Non-pigmented ciliary epithelial cell (primary cell): ENCODE data around the gene SEMA5B.

ENCODE experiments used
- DNase-seq: peaks from one replicate; pipeline ENCODE4 v3.0.0-alpha.2; 2010; ENCODE audit warnings: low read depth

Gene SEMA5B

DNA sequence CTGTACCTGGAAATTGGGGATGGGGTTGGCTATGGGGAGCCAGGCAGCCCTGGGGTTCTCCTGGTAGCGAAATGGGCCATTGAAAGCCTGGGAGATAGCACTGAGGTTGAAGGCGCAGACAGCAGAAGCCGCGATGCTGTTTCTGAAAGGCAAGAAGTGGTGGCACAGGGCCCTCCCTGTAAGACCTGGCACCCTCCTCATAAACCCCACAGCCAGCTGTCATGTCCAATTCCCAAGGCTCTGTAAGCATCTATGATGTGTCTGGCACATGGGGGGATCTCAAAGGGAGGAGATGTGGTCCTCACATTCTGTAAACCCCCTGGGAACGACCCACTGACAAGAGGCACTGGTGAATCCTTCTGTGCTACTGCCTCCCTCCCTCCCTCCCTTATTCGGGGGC, 104.0 kb downstream of the SEMA5B start:
- no peak for DNase-seq

DNA sequence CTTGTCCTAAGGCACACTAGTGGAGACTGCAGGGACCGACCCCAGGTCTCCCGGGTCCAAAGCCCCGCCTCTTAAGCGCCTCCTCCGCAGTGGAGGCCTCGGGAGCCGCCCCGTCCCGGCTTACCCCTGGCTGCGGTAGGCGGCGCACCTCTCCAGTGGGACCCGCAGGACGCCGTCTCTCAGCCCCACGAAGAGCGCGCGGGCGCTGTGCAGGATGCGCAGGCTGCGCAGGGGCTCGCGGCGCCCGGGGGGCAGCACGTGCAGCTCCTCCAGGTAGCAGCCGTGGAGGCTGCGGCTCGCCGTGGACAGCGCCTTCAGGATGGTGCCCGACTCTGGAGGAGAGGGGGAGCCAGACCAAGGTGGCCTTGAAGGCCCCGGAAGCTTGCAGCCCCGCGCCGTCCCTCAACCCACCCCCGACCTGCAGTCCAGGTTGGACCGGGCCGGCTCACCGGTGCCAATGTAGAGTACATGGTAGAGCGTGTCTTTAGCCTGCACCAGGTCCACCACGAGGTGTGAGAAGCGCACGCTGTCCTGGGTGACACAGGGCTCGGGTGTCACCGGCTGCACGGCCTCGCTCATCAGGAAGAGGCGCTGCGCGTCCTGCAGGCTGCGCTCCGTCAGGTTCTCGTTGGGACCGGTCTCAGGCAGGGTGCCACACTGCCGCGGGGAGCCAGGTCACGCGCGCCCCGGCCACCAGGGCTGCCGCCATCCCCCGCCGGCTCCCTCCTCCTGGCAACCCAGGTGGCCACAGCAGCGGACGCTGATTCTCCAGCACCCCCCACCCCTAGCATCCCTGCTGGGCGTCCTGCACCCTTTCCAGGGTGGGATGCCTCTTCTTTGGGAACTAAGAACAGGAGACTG, 105.5 kb downstream of the SEMA5B start:
- no peak for DNase-seq

DNA sequence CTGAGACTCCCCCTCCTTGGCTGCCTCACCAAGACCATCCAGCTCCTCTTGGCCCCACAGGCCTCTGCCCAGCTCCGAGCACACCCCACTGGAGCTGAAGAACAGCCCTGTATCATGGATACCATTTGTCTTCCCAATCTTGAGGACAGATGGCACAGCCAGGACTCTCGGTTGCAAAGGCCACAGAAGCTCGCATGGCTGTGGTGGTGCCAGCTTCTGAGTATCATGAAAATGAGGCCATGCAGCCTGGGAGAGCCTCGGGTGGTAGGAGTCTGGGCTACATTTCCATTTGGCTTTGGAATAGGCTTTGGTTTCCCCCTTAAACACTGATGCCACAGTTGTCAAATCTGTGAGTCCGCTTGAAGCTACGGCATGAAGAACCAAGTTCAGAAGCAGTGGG, 106.6 kb downstream of the SEMA5B start:
- no peak for DNase-seq

DNA sequence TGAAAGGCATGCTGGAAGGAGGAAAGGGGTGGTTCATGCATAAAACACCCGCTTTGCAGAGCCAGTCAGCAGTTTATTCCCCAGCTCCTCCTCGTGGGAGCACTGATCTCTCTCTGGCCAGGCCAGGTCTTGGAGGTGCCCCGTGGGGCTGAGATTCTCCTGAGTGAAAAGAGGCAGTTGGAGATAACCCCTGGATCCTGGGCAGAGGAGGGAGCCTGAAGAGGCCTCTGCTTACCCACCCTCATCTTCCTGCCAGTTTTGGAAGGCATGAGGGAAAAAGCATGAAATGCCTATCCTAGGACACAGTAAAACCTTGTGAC, 108.3 kb downstream of the SEMA5B start:
- DNase-seq = no peak

DNA sequence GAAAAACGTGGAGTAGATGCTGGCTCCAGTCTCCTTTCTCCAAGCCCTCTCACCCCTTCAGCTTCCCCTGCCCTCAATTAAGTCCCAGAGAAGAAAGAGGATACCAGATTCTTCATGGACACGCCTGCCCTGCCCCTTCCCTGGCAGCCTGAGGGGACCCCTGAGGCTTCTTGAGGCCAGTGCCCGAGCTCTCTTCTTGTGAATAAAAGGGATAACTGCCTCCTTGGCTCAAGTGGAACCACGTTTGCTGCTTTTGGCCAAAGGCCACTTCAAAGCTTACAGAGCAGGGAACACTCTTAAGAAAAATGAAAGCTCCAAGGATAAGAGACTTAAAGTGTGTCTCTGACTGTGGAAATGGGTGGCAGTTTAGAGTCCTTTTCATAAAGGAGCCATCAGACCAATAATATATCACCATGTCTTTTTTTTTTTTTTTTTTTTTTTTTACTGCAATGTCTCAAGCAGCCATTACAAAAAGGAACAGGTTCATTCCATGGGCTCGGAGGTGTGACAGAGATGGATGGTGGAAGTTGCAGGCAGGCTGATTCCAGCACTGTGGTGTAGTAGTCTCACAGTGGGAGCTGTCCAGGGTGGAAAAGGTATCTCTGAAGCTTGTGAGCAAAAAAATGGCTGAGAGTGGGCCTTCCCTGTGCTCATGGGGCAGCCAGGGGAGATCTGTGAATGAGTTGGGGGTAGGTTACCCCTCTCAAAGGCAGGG, 108.8 kb downstream of the SEMA5B start:
- no peak for DNase-seq

DNA sequence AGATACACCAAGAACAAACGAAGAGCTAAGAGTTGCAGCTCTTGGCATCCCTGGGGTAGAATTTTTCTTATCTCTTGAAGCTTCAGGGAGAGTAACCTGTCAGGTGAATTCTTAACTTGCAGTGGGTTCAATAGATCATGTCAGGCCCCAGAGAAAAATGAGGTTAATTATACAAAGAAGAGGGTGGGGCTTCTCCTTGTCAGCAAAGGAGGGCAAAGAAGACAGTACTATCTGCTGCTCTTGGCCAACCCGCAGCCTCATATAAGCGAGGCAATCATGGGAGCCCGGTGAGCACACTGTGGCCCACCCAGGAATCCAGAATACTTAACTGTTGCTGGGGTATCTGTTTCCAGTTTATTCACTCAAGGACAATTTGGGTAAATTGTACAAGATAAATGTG, 110.2 kb downstream of the SEMA5B start:
- no peak for DNase-seq

DNA sequence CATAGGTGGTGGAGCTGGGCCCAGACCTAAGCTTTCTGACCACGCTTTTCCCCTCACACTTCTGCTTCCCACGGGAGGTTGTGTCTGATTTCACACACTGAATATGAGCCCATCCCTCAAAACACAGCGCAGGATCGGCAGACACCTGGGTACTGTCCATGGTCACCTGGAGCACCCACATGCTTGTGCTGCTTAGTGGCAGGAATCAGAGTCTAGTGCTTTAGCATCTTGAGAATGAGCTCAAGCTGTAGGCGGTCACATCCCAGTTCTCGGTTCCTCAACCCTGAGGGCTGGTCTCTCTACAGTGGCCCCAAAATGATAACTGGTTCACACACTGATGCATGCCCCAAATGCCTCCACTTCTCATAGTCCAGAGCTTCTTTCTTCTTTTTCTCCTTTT, 111.0 kb downstream of the SEMA5B start:
- no peak for DNase-seq

DNA sequence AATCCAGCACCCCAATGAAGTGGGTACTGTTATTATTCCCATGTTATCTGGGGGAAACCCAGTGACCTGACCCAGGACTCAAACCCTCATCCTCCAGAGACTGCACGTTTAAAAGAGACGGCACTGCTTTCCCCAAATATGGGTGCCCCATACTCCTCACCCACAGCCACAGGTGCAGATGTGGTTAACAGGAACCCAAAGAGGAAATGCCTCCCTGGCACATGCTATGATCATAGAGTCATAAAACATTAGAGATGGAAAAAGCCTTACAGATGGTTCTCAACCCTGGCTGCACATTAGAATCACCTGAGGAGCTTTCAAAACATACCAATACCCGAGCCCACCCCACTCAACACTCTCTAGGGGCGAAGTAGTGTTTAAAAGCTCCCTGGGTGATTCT, 111.5 kb downstream of the SEMA5B start:
- DNase-seq = no peak

- no peak for DNase-seq
Observed at GRCh38 chr3:122915300-122916055, 112.1 kb downstream of the SEMA5B start.

- no peak for DNase-seq
Observed at GRCh38 chr3:122913539-122914100, 113.9 kb downstream of the SEMA5B start.

- DNase-seq = no peak
Observed at GRCh38 chr3:122912772-122913538, 114.6 kb downstream of the SEMA5B start.

DNA sequence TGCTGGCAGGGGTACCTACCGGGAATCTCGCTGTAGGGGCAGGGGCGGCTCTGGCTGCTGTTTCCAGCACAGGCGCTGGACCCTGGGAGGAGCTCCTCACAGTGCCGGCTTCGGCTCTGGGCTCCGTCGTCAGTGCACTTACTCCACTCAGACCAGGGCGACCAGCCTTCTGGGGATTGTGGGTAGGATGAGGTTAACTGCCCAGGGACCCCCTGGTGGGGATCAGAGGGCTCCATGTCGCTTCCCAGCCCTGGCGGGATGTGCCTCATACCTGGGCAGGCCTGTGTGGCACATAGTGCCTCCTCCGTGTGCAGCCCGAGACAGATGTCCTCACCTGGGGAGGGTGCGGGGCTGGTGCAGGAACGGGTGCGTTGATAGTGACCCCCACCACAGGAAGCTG, 115.7 kb downstream of the SEMA5B start:
- DNase-seq = no peak

- DNase-seq = no peak
Observed at GRCh38 chr3:122908251-122908650, 119.3 kb downstream of the SEMA5B start.

DNA sequence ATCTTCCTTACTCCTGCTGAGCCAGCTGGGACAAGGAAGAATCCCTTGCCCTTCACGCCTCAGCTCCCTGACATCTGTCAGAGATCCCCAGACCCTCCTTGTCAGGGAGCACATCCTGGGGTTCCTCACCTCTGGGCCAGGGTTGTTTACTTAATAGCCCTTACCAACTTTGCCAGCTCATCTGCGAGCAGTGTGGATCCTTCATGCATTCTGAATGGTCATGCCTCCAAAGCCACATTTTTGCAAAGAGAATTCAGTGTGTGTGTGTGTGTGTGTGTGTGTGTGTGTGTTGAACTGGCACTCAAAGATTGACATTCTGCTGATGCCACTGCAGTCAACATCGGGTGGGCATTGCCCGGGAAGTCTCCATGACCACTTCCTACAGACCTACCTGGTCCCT, 120.1 kb downstream of the SEMA5B start:
- no peak for DNase-seq

DNA sequence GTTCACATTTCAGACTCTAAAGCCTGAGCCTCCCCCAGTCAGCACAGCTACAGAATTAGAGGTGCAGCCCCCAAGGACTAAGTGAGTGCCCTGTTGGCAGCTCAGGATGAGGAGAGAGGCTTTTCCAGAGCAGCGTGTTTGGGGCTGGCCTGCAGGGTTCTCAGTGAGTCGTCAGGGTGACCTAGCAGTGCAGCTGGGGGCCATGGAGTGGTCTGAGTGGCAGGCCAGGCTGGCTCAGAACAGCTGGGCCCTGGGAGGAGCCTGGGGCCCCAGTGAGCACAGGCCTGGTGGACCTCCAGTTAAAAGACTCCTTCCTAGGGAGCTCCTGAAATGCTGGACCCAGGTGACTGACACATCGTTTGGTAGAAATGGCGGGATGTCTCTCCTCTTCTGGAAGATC, 124.4 kb downstream of the SEMA5B start:
- no peak for DNase-seq

- DNase-seq = no peak
Observed at GRCh38 chr3:122902326-122902725, 125.2 kb downstream of the SEMA5B start.

DNA sequence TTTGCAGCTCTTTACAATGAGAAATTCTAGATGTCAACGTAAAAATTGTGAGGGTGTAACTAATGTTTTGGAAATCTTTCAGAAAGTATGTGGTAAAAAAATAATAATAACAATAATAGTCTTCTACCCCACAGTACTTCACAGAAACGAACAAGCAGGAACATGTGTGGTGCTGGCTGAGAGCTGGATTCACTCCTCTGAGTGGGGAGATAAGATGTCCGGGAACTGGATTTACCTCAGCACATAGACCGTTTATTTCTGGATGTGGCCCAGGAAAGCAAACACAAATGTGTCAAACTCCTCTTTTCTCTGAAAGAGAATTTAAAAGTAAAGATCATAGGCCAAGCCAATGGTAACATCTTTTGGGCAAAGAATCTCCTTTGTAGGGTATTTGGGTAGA, 129.3 kb downstream of the SEMA5B start:
- no peak for DNase-seq

DNA sequence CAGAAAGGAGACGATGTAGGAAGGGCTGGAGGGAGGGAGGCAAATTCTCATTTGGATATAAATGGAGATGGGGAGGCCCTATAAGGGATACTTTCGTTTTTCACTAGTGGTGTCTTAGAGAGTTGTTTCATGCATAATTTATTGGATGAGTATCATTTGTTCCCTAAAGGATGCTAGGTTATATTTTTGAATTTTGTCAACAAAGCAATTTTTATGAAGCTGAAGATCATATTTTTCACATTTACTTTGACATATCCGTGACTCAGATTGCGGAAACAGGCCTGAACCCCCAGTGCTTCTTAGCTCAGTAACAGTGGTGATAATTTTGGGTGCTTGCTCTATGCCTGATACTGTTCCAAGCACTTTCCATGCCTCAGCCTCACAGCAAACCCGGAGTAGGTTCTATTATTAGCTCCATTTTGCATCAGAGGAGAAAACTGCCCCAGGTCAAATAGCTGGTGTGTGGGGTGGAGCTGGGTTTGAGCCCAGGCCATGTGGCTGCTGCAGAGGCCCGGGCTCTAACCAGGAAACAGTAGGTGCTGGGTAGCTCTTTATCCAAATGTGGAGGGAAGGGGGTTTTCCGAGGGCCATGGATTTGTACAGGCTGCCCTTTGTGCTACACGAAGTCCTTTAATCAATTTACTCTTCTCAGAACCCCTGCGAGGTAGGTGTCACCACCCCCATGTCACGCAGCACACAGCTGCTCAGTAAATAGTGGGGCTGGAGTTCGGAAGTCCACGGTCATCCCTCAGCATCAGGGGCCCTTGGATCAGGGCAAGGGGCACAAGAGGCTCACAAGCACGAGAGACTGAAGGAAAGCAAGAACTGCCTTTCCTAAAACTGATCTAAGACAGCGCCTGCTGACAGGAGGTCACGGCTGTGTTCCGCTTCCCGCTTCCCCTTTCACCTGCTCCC, 133.6 kb downstream of the SEMA5B start:
- DNase-seq = no peak

GRCh38 chr3:122893282-122893681, 134.3 kb downstream of the SEMA5B start:
- no peak for DNase-seq

- no peak for DNase-seq
Observed at GRCh38 chr3:122892118-122892960, 135.2 kb downstream of the SEMA5B start.
